ENCODE measurements around the gene FGD6. TPM values are rescaled to one million over a fixed set of nuclear protein-coding genes. Genes with fewer than 3 reads are reported as not detected.

The FGD6 gene
- total RNA-seq, 3 donors from 2014 or later: 5.6 to 28.0 (median 13.1) TPM

GRCh38 chr12:95259368-95259767 lies 42.1 kb upstream of the FGD6 start:
- intact Hi-C loops (cut with DNase I; ENCODE audit: low total_unique reads): no loop called here
- TF ChIP-seq CTCF (IDR thresholded peaks at IDR 0.05) (no peak), POLR2AphosphoS5 (IDR thresholded peaks at IDR 0.05) (no peak), POLR2A (IDR thresholded peaks at IDR 0.05) (no peak)
- Histone ChIP-seq H3K27ac (no peak overlapping the region), H3K4me1 (no peaks in the 10 kb centered on the region), H3K9me3 (no peaks in the 10 kb centered on the region), H3K36me3 (peaks cover 5% of the 10 kb centered on the region), H3K4me3 (no peak overlapping the region), H3K27me3 (no peaks in the 10 kb centered on the region)
- no peak for DNase-seq (ENCODE audit: low spot score in 2 of 2)

- no peak overlapping the region for H3K27ac ChIP-seq
- TF ChIP-seq CTCF (IDR thresholded peaks at IDR 0.05): no peak
- no peak for TF ChIP-seq POLR2A (IDR thresholded peaks at IDR 0.05)
- TF ChIP-seq POLR2AphosphoS5 (IDR thresholded peaks at IDR 0.05): no peak
- no peak for DNase-seq (ENCODE audit: low spot score in 2 of 2)
- no peaks in the 10 kb centered on the region for H3K27me3 ChIP-seq
- no peaks in the 10 kb centered on the region for H3K4me1 ChIP-seq
- intact Hi-C loops (cut with DNase I; ENCODE audit: low total_unique reads): no loop called here
- H3K36me3 ChIP-seq: peaks cover 5% of the 10 kb centered on the region
- H3K4me3 ChIP-seq: no peak overlapping the region
- no peaks in the 10 kb centered on the region for H3K9me3 ChIP-seq
Measured at GRCh38 chr12:95258803-95259202, 41.5 kb upstream of the FGD6 start.

GRCh38 chr12:95258151-95258550 lies 40.9 kb upstream of the FGD6 start:
- Histone ChIP-seq H3K27me3 (no peaks in the 10 kb centered on the region), H3K27ac (no peak overlapping the region), H3K4me1 (no peaks in the 10 kb centered on the region), H3K4me3 (no peak overlapping the region), H3K36me3 (peaks cover 5% of the 10 kb centered on the region), H3K9me3 (no peaks in the 10 kb centered on the region)
- no peak for DNase-seq (ENCODE audit: low spot score in 2 of 2)
- TF ChIP-seq POLR2AphosphoS5 (IDR thresholded peaks at IDR 0.05) (no peak), POLR2A (IDR thresholded peaks at IDR 0.05) (no peak), CTCF (IDR thresholded peaks at IDR 0.05) (no peak)
- intact Hi-C loops (cut with DNase I; ENCODE audit: low total_unique reads): no loop called here

- H3K36me3 ChIP-seq: peaks cover 5% of the 10 kb centered on the region
- no peak overlapping the region for H3K4me3 ChIP-seq
- intact Hi-C loops (cut with DNase I; ENCODE audit: low total_unique reads): no loop called here
- TF ChIP-seq POLR2A (IDR thresholded peaks at IDR 0.05): no peak
- TF ChIP-seq POLR2AphosphoS5 (IDR thresholded peaks at IDR 0.05): no peak
- TF ChIP-seq CTCF (IDR thresholded peaks at IDR 0.05): no peak
- H3K4me1 ChIP-seq: no peaks in the 10 kb centered on the region
- no peak for DNase-seq (ENCODE audit: low spot score in 2 of 2)
- no peaks in the 10 kb centered on the region for H3K27me3 ChIP-seq
- no peak overlapping the region for H3K27ac ChIP-seq
- no peaks in the 10 kb centered on the region for H3K9me3 ChIP-seq
Measured at GRCh38 chr12:95257541-95257940, 40.3 kb upstream of the FGD6 start.

- Histone ChIP-seq H3K27ac (no peak overlapping the region), H3K27me3 (no peaks in the 10 kb centered on the region), H3K36me3 (peaks cover 9% of the 10 kb centered on the region), H3K4me3 (no peak overlapping the region), H3K9me3 (no peaks in the 10 kb centered on the region), H3K4me1 (no peaks in the 10 kb centered on the region)
- no peak for DNase-seq (ENCODE audit: low spot score in 2 of 2)
- TF ChIP-seq POLR2AphosphoS5 (IDR thresholded peaks at IDR 0.05): no peak
- no peak for TF ChIP-seq POLR2A (IDR thresholded peaks at IDR 0.05)
- TF ChIP-seq CTCF (IDR thresholded peaks at IDR 0.05): no peak
- intact Hi-C loops (cut with DNase I; ENCODE audit: low total_unique reads): no loop called here
Measured at GRCh38 chr12:95253386-95253785, 36.1 kb upstream of the FGD6 start.

Measured in breast epithelium (tissue), 4 donors.